ENCODE data around the gene ZNRF3.

- TF ChIP-seq CTCF (optimal IDR thresholded peaks at IDR 0.05 in 1 of 3, IDR thresholded peaks at IDR 0.05 in 1 of 3, conservative IDR thresholded peaks at IDR 0.05 in 1 of 3; ENCODE audit: extremely low read depth in 1 of 3, insufficient read depth in 2 of 3, low read length in 3 of 3) (no peak), EZH2 (IDR thresholded peaks at IDR 0.05; ENCODE audit: low read length) (no peak)
These were observed 49.9 kb downstream of the ZNRF3 start for GRCh38 chr22:28933321-28933720.
